ENCODE measurements around the gene OSBPL8. TPM values are rescaled to one million over a fixed set of nuclear protein-coding genes. Genes with fewer than 3 reads are reported as not detected.

The OSBPL8 gene
- total RNA-seq, 1 experiment from 2014 or later, result 81.7 TPM

GRCh38 chr12:76556368-76556767, 3.2 kb downstream of the OSBPL8 start (continued):
- TF ChIP-seq HMGXB4 (CRISPR knock-in tag; IDR thresholded peaks at IDR 0.05) (no peak), RORB (CRISPR knock-in tag; IDR thresholded peaks at IDR 0.05) (no peak)
- TF ChIP-seq, protein P1, sequence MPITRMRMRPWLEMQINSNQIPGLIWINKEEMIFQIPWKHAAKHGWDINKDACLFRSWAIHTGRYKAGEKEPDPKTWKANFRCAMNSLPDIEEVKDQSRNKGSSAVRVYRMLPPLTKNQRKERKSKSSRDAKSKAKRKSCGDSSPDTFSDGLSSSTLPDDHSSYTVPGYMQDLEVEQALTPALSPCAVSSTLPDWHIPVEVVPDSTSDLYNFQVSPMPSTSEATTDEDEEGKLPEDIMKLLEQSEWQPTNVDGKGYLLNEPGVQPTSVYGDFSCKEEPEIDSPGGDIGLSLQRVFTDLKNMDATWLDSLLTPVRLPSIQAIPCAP (CRISPR knock-in tag; IDR thresholded peaks at IDR 0.05), result no peak

DNA sequence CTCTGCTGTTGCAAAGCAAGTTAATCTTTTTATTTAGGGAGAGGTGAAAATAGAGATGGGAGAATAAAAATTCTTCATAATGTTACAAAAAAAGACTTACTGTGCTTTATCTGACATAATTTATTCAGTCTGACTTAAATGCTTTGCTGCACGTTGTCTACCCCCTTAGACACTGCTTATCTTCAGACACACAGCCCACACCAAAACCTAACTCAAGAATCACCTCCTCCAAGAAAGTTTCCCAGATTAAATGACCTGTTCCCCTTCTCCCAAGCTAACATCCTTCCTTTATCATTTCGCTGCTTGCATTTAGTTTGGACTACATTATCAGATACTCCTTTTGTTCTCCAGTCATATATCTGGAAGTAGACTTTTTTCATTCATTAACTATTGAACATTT, 3.8 kb downstream of the OSBPL8 start:
- Mint-ChIP-seq H3K4me3 (no peak overlapping the region), H3K27me3 (ENCODE audit: low read depth) (no peaks in the 10 kb centered on the region), H3K9me3 (no peaks in the 10 kb centered on the region), H3K4me1 (peaks cover 49% of the 10 kb centered on the region), H3K36me3 (no peaks in the 10 kb centered on the region), H3K27ac (no peak overlapping the region)
- no peak for DNase-seq (ENCODE audit: low spot score)
- POLR2A ChIA-PET, result no interaction called here
- no peak for ATAC-seq
- TF ChIP-seq ARID4B (CRISPR knock-in tag; IDR thresholded peaks at IDR 0.05; ENCODE audit: borderline replicate concordance) (no peak), GABPB1 (CRISPR knock-in tag; IDR thresholded peaks at IDR 0.05) (no peak), MXD4 (CRISPR knock-in tag; IDR thresholded peaks at IDR 0.05; ENCODE audit: borderline replicate concordance) (no peak), EMX1 (CRISPR knock-in tag; IDR thresholded peaks at IDR 0.05) (no peak), CREM (CRISPR knock-in tag; IDR thresholded peaks at IDR 0.05) (no peak), CREB1 (CRISPR knock-in tag; IDR thresholded peaks at IDR 0.05) (no peak), AR (CRISPR knock-in tag; IDR thresholded peaks at IDR 0.05) (no peak)
- TF ChIP-seq, protein P2, sequence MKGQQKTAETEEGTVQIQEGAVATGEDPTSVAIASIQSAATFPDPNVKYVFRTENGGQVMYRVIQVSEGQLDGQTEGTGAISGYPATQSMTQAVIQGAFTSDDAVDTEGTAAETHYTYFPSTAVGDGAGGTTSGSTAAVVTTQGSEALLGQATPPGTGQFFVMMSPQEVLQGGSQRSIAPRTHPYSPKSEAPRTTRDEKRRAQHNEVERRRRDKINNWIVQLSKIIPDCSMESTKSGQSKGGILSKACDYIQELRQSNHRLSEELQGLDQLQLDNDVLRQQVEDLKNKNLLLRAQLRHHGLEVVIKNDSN (CRISPR knock-in tag; IDR thresholded peaks at IDR 0.05), result no peak
- TF ChIP-seq, protein P3, sequence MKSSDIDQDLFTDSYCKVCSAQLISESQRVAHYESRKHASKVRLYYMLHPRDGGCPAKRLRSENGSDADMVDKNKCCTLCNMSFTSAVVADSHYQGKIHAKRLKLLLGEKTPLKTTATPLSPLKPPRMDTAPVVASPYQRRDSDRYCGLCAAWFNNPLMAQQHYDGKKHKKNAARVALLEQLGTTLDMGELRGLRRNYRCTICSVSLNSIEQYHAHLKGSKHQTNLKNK (CRISPR knock-in tag; IDR thresholded peaks at IDR 0.05), result no peak
- CTCF ChIA-PET, result no interaction called here

DNA sequence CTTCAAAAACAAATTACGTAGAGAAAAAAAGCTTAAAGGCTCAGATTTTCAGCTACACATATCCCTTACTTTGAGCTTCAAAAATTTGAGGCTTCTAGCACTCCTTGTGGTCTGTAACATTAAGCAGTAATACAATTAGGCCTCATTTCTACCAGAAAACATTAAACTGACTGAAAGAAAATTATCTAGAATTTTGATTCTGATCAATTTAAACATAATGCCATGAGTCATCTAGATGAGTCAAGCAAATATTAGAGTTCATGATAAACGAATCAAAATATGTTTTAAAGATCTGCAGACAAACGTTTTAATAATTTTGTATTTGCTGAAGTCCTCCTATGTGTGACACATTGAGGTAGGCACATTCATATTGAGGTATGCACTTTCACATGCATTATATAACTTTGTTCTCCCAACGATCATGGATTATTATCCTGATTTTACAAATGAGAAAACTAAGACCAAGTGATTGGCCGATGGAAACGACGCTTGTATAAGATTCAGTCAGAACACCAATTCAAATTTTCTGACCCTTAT, 4.3 kb downstream of the OSBPL8 start:
- Mint-ChIP-seq H3K27me3 (ENCODE audit: low read depth) (no peaks in the 10 kb centered on the region), H3K36me3 (no peaks in the 10 kb centered on the region), H3K4me1 (peaks cover 46% of the 10 kb centered on the region), H3K4me3 (no peak overlapping the region), H3K9me3 (no peaks in the 10 kb centered on the region), H3K27ac (no peak overlapping the region)
- ATAC-seq (no peak), DNase-seq (ENCODE audit: low spot score) (no peak)
- ChIA-PET POLR2A (no interaction called here), CTCF (interaction anchor here (1.4 kb wide), 1 partner anchor 242 kb away, joined by 5 read pairs; no protein-coding TSS in a partner anchor)
- TF ChIP-seq, protein P4, sequence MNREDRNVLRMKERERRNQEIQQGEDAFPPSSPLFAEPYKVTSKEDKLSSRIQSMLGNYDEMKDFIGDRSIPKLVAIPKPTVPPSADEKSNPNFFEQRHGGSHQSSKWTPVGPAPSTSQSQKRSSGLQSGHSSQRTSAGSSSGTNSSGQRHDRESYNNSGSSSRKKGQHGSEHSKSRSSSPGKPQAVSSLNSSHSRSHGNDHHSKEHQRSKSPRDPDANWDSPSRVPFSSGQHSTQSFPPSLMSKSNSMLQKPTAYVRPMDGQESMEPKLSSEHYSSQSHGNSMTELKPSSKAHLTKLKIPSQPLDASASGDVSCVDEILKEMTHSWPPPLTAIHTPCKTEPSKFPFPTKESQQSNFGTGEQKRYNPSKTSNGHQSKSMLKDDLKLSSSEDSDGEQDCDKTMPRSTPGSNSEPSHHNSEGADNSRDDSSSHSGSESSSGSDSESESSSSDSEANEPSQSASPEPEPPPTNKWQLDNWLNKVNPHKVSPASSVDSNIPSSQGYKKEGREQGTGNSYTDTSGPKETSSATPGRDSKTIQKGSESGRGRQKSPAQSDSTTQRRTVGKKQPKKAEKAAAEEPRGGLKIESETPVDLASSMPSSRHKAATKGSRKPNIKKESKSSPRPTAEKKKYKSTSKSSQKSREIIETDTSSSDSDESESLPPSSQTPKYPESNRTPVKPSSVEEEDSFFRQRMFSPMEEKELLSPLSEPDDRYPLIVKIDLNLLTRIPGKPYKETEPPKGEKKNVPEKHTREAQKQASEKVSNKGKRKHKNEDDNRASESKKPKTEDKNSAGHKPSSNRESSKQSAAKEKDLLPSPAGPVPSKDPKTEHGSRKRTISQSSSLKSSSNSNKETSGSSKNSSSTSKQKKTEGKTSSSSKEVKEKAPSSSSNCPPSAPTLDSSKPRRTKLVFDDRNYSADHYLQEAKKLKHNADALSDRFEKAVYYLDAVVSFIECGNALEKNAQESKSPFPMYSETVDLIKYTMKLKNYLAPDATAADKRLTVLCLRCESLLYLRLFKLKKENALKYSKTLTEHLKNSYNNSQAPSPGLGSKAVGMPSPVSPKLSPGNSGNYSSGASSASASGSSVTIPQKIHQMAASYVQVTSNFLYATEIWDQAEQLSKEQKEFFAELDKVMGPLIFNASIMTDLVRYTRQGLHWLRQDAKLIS (CRISPR knock-in tag; IDR thresholded peaks at IDR 0.05; ENCODE audit: borderline replicate concordance), result no peak
- TF ChIP-seq ZSCAN18 (CRISPR knock-in tag; IDR thresholded peaks at IDR 0.05), result no peak

Data from WTC11 (cell line).